HepG2 (cell line): ENCODE results near the gene UCKL1. TPM values are rescaled to one million over a fixed set of nuclear protein-coding genes. Genes with fewer than 3 reads are reported as not detected.

Experiments
- CREM ChIP-seq, 2 experiments: sonication (generic) in 1 of 2; formaldehyde crosslinking in 1 of 2; IDR thresholded peaks; 2 replicates each; pipeline versions ENCODE4 v1.4.0 to v1.6.1; 2016 to 2020; ENCODE audit warnings: antibody characterized with exemption in 1 of 2, mild to moderate bottlenecking in 1 of 2, missing genetic modification reagents in 1 of 2
- DPF2 ChIP-seq: sonication (generic); formaldehyde crosslinking; IDR thresholded peaks from 2 replicates; pipeline ENCODE4 v1.4.0; 2020; ENCODE audit warnings: mild to moderate bottlenecking, low read depth, missing genetic modification reagents, borderline replicate concordance
- FOXA3 ChIP-seq: IDR thresholded peaks from 2 replicates; pipeline ENCODE4 v1.6.1; 2016; ENCODE audit warnings: missing genetic modification reagents, missing compliant biosample characterization
- GPBP1L1 ChIP-seq: sonication (generic); formaldehyde crosslinking; IDR thresholded peaks from 2 replicates; pipeline ENCODE4 v1.5.0; 2020; ENCODE audit warnings: mild to moderate bottlenecking, missing genetic modification reagents
- HDAC2 ChIP-seq: sonication (generic); formaldehyde crosslinking; IDR thresholded peaks from 2 replicates; pipeline ENCODE4 v1.4.0; 2020; ENCODE audit warnings: missing genetic modification reagents
- HOXA7 ChIP-seq: sonication (generic); formaldehyde crosslinking; IDR thresholded peaks from 2 replicates; pipeline ENCODE4 v1.8.1; 2022; ENCODE audit warnings: mild to moderate bottlenecking, missing genetic modification reagents, moderate library complexity
- IRX3 ChIP-seq: sonication (generic); formaldehyde crosslinking; IDR thresholded peaks from 2 replicates; pipeline ENCODE4 v1.8.1; 2023; ENCODE audit warnings: mild to moderate bottlenecking, low read depth, missing genetic modification reagents, borderline replicate concordance
- KLF13 ChIP-seq: sonication (generic); formaldehyde crosslinking; IDR thresholded peaks from 2 replicates; pipeline ENCODE4 v1.4.0; 2020; ENCODE audit warnings: mild to moderate bottlenecking, missing genetic modification reagents
- NR1H2 ChIP-seq: sonication (generic); formaldehyde crosslinking; IDR thresholded peaks from 2 replicates; pipeline ENCODE4 v1.8.1; 2022; ENCODE audit warnings: low read depth, missing genetic modification reagents, borderline replicate concordance
- RAD21 ChIP-seq: fragments of 450-650 bp; formaldehyde crosslinking; IDR thresholded peaks from 2 replicates; pipeline ENCODE4 v1.5.0; 2020; ENCODE audit warnings: mild to moderate bottlenecking
- REPIN1 ChIP-seq: sonication (generic); formaldehyde crosslinking; IDR thresholded peaks from 2 replicates; pipeline ENCODE4 v1.8.0; 2022; ENCODE audit warnings: missing genetic modification reagents, low read depth, mild to moderate bottlenecking, borderline replicate concordance
- XRCC5 ChIP-seq: fragments of 200-400 bp; formaldehyde crosslinking; optimal IDR thresholded peaks from 2 replicates; pipeline ENCODE3; 2017; ENCODE audit warnings: mild to moderate bottlenecking, low read length
- ZMAT3 ChIP-seq: sonication (generic); formaldehyde crosslinking; conservative IDR thresholded peaks from 2 replicates; pipeline ENCODE4 v1.7.0; 2021; ENCODE audit warnings: missing genetic modification reagents
- ZNF552 ChIP-seq: sonication (generic); formaldehyde crosslinking; IDR thresholded peaks from 2 replicates; pipeline ENCODE4 v1.9.0; 2022; ENCODE audit warnings: missing genetic modification reagents, mild to moderate bottlenecking, borderline replicate concordance
- ZNF883 ChIP-seq: sonication (generic); formaldehyde crosslinking; IDR thresholded peaks from 2 replicates; pipeline ENCODE4 v1.5.1; 2020; ENCODE audit warnings: mild to moderate bottlenecking, missing genetic modification reagents; ENCODE audit errors: not compliant biosample characterization
- ZSCAN5A ChIP-seq: sonication (generic); formaldehyde crosslinking; IDR thresholded peaks from 2 replicates; pipeline ENCODE4 v1.8.0; 2022; ENCODE audit warnings: mild to moderate bottlenecking, missing genetic modification reagents, borderline replicate concordance
- polyA plus RNA-seq, 8 experiments: library from polyadenylated mRNA; depleted of rRNA in 3 of 8; stranded (reverse) in 7 of 8; unstranded in 1 of 8; fragments of >200 nt; fragmentation: Illumina TruSeq in 4 of 8; extraction: Trizol in 4 of 8; gene quantifications; 2 replicates each; pipeline versions ENCODE4 v1.2.1 to v1.2.3, GENCODE V29; 2011 to 2016; ENCODE audit warnings: low read depth in 4 of 8, missing spikeins in 1 of 8, mixed read lengths in 1 of 8; ENCODE audit not compliant: insufficient read depth in 1 of 8
- total RNA-seq, 5 experiments: library from RNA; depleted of rRNA; stranded (reverse); fragments of >200 nt; fragmentation: Illumina TruSeq; extraction: Trizol; gene quantifications; 2 replicates each; pipeline ENCODE4 v1.2.3, GENCODE V29; 2016; ENCODE audit warnings: low read depth in 1 of 5
- TF ChIP-seq, protein P1 (sequence below): sonication (generic); formaldehyde crosslinking; IDR thresholded peaks from 2 replicates; pipeline ENCODE4 v1.4.0; 2020; ENCODE audit warnings: low read depth, mild to moderate bottlenecking, missing genetic modification reagents
- TF ChIP-seq, protein P2 (sequence below): sonication (generic); formaldehyde crosslinking; IDR thresholded peaks from 2 replicates; pipeline ENCODE4 v1.4.0; 2020; ENCODE audit warnings: mild to moderate bottlenecking, missing genetic modification reagents, borderline replicate concordance

UCKL1 gene
- total and polyA plus RNA-seq, 2 of the 13 experiments (the other 11 are each of a cell fraction or from before 2014, with no cell fraction given) = 50.2 to 126 TPM

DNA sequence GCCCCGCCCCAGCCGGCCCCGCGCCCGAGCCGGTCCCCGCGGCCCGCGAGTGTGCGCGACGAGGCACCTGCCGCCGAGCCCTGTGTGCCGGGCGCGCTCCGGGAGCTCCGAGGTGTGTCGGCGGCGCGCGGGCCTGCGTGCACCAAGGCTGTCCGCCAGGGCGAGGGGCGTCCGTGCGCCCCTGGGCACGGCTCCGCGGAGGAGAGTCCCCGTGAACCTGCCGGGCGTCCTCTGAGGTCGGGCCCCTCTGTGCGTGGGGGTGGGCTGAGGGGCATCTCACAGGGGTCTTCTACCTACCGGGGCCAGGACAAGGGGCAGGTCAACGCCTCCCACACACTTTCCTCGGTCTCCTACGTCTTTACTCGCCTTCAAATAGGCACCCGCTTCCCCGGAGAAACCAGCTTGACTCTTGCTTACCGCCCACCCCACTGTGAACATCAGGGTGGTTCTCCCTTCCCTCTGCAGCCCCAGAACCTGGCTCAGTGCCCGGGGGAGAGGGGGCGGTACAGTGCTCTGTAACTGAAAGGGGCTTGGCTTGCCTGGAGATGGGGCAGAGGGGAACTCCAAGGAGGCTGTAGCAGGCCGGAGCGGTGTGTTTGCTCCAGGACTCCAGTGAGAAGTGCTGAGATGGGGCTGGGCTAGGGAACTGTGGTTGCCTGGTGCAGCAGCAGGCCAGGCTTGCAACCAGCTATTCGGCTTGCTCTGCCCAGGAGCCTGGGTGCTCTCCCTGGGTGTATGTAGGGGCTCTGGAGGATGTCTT is 23.5 kb upstream of the UCKL1 start, which contains the start of gene SAMD10 (continued):
- TF ChIP-seq ZNF883 (CRISPR knock-in tag) = peak; percentile 21
- TF ChIP-seq KLF13 = 0 out of 2 replicates have a peak, but pooled peaks have one; percentile 21
- TF ChIP-seq HDAC2 = peak; percentile 62
- TF ChIP-seq, protein P1, sequence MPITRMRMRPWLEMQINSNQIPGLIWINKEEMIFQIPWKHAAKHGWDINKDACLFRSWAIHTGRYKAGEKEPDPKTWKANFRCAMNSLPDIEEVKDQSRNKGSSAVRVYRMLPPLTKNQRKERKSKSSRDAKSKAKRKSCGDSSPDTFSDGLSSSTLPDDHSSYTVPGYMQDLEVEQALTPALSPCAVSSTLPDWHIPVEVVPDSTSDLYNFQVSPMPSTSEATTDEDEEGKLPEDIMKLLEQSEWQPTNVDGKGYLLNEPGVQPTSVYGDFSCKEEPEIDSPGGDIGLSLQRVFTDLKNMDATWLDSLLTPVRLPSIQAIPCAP = no peak
- TF ChIP-seq ZNF552 = no peak
- TF ChIP-seq DPF2 (CRISPR knock-in tag) = no peak
- peak; percentile 47; the same call in 1 of the 2 replicates for TF ChIP-seq NR1H2 (CRISPR knock-in tag)
- TF ChIP-seq ZMAT3 (CRISPR knock-in tag) = no peak
- TF ChIP-seq GPBP1L1 (CRISPR knock-in tag) = no peak
- no peak for TF ChIP-seq ZSCAN5A
- no peak for TF ChIP-seq XRCC5
- TF ChIP-seq REPIN1 = no peak
- no peak for TF ChIP-seq HOXA7 (CRISPR knock-in tag)
- TF ChIP-seq, protein P2, sequence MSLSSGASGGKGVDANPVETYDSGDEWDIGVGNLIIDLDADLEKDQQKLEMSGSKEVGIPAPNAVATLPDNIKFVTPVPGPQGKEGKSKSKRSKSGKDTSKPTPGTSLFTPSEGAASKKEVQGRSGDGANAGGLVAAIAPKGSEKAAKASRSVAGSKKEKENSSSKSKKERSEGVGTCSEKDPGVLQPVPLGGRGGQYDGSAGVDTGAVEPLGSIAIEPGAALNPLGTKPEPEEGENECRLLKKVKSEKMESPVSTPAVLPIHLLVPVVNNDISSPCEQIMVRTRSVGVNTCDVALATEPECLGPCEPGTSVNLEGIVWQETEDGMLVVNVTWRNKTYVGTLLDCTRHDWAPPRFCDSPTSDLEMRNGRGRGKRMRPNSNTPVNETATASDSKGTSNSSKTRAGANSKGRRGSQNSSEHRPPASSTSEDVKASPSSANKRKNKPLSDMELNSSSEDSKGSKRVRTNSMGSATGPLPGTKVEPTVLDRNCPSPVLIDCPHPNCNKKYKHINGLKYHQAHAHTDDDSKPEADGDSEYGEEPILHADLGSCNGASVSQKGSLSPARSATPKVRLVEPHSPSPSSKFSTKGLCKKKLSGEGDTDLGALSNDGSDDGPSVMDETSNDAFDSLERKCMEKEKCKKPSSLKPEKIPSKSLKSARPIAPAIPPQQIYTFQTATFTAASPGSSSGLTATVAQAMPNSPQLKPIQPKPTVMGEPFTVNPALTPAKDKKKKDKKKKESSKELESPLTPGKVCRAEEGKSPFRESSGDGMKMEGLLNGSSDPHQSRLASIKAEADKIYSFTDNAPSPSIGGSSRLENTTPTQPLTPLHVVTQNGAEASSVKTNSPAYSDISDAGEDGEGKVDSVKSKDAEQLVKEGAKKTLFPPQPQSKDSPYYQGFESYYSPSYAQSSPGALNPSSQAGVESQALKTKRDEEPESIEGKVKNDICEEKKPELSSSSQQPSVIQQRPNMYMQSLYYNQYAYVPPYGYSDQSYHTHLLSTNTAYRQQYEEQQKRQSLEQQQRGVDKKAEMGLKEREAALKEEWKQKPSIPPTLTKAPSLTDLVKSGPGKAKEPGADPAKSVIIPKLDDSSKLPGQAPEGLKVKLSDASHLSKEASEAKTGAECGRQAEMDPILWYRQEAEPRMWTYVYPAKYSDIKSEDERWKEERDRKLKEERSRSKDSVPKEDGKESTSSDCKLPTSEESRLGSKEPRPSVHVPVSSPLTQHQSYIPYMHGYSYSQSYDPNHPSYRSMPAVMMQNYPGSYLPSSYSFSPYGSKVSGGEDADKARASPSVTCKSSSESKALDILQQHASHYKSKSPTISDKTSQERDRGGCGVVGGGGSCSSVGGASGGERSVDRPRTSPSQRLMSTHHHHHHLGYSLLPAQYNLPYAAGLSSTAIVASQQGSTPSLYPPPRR (CRISPR knock-in tag) = no peak
- no peak for TF ChIP-seq FOXA3
- peak; percentile 75; the same call in 1 of the 2 replicates for TF ChIP-seq IRX3
- no peak for TF ChIP-seq RAD21
- TF ChIP-seq CREM (IDR thresholded peaks at IDR 0.05) = no peak
- no peak for TF ChIP-seq CREM (CRISPR knock-in tag; IDR thresholded peaks at IDR 0.05)
